ENCODE data around the gene THUMPD2. TPM values are rescaled to one million over a fixed set of nuclear protein-coding genes. Genes with fewer than 3 reads are reported as not detected.

Gene THUMPD2
- 13.0 to 15.0 TPM (median 14.5 TPM) in 5 replicates for total RNA-seq (2022; extraction: Qiagen RNA extraction; ENCODE audit: low read depth)

DNA sequence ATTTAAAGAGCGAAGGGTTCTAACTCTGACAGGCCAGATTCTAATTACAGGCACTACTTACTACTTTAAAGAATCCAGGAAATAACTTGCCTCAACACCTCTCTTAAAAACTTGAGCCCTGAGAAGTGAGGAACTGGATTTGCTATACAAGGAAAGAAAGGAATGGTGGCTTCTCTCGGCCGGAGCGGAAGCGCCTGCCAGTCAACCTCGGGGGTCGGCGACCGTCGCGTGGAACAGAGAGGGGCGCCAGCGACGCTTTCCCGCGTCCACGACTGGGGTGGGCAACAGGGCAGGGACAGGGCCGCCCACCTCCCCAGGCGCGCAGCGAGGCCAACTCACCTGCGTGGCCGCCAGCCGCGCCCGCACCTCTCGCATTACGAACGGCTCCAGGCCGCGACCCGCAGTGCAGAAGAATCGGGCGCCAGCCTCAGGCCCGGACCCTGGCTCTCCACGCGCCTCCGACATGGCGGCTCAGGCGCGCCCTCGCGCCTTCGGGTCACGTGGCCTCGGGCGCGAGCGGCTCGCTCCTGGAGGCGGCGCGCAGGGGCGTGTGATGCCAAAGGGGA is at the start of gene THUMPD2:
Gene THUMPD2, minus strand, starts transcription at position 484 of the 566 bp plus-strand sequence. Its CDS starts 19 bp downstream, at position 465.

Other genes with a start within 250 kb of the THUMPD2 start
- 0.15 to 0.29 TPM (median 0.28 TPM) in 3 of 5 replicates, not detected in the others for gene TMEM178A, start 113.3 kb downstream of the THUMPD2 start, total RNA-seq (2022; extraction: Qiagen RNA extraction; ENCODE audit: low read depth)

Measured in A549 treated with GW870086 at 1 μM for 4 hours (cell line).